Astrocyte of the cerebellum (primary cell): ENCODE data around the gene CYTH2.

Experiments
- DNase-seq: peaks from one replicate; pipeline ENCODE4 v3.0.0-alpha.2; 2011; ENCODE audit warnings: low read depth
- H3K4me3 ChIP-seq: 2 replicates; pipeline ENCODE4 v1.5.1; 2011; ENCODE audit warnings: mild to moderate bottlenecking, low read depth, low read length, moderate library complexity
- in situ Hi-C: cut with HindIII; loops from 2 replicates; pipeline ENCODE4 v1.10.0; 2017; ENCODE audit warnings: low sequenced_read_pairs
- TF ChIP-seq, protein P1 (sequence below): IDR thresholded peaks from 2 replicates; pipeline ENCODE4 v1.5.1; 2012; ENCODE audit warnings: low read length, low read depth, moderate library complexity, mild to moderate bottlenecking; ENCODE audit errors: missing control alignments

The CYTH2 gene, protein sequence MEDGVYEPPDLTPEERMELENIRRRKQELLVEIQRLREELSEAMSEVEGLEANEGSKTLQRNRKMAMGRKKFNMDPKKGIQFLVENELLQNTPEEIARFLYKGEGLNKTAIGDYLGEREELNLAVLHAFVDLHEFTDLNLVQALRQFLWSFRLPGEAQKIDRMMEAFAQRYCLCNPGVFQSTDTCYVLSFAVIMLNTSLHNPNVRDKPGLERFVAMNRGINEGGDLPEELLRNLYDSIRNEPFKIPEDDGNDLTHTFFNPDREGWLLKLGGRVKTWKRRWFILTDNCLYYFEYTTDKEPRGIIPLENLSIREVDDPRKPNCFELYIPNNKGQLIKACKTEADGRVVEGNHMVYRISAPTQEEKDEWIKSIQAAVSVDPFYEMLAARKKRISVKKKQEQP

DNA sequence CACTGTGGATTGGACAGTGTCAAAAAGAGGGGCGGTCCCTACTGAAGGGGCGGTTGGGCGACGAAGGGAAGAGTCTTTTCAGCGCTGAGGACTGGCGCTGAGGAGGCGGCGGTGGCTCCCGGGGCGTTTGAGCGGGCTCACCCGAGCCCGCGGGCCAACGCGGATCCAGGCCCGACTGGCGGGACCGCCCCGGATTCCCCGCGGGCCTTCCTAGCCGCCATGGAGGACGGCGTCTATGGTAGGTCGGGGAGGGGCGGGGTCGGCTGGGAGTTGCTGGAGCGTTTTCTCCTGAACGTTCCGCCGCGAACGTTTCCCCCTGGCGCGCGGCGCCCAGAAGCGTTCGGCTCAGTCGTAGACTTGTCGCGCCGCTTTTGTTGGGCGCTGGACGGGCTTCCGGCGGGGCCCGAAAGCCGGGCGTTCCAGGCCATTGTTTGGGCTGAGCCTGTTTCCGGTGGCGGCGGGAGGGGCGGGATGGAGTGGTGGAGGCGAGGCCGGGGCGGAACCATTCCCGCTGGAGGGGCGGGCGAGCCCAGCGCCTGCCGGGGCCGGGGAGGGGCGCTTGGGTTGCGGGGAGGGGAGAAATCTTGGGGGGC is at the start of gene CYTH2:
Gene CYTH2 (plus strand): TSS at position 81 of the 593 bp plus-strand sequence. CDS start 139 bp downstream, at position 220.
- in situ Hi-C loops = no loop called here
- peak within 1 kb of the TSS; percentile 94 for H3K4me3 ChIP-seq
- TF ChIP-seq, protein P1, sequence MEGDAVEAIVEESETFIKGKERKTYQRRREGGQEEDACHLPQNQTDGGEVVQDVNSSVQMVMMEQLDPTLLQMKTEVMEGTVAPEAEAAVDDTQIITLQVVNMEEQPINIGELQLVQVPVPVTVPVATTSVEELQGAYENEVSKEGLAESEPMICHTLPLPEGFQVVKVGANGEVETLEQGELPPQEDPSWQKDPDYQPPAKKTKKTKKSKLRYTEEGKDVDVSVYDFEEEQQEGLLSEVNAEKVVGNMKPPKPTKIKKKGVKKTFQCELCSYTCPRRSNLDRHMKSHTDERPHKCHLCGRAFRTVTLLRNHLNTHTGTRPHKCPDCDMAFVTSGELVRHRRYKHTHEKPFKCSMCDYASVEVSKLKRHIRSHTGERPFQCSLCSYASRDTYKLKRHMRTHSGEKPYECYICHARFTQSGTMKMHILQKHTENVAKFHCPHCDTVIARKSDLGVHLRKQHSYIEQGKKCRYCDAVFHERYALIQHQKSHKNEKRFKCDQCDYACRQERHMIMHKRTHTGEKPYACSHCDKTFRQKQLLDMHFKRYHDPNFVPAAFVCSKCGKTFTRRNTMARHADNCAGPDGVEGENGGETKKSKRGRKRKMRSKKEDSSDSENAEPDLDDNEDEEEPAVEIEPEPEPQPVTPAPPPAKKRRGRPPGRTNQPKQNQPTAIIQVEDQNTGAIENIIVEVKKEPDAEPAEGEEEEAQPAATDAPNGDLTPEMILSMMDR = no peak
- DNase-seq = peak; percentile 42

DNA sequence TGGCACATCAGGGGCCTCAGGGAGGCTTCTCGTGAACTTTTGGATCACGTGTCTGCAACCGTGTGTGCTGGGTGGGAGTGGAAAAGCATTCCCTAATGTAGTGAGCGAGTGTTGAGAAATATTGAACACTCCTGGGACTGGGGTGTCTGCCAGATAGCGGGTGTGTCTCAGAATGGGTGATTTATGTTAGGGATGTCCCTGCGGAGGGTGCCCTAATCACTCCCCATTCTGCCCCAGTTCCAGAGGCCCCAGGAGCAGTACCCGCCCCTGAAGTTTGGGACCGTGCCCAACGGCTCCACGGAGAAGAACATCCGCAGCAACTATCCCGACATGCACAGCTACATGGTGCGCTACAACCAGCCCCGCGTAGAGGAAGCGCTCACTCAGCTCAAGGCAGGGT is 47.6 kb upstream of the CYTH2 start:
- in situ Hi-C loops = no loop called here
- H3K4me3 ChIP-seq = no peak overlapping the region
- no peak for DNase-seq
- TF ChIP-seq, protein P1 = no peak

DNA sequence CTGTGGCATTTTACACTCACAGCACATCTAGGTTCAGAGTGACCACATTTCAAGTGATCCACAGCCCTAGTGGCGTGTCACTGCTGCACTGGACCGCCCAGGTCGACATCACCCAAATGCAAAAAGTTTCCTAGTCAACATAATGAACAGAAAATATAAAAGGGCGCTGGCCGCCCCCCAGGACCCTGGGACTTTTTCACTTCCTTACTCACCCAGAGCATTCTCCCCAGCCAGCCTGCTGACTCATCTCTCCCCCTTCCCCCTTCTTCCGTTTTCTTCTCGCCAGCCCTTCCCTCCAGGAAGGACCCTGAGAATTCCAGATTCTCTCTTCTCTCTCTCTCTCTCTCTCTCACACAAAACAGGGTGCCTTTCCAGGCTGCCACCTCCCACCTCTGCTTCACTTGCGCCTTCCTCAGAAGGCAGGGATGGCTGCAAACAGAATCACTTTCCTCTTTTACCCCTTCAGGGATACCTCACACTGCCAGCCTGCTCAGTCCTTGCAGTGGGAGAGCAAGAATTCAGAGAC is 44.4 kb upstream of the CYTH2 start:
- H3K4me3 ChIP-seq = no peak overlapping the region
- DNase-seq = no peak
- in situ Hi-C loops = no loop called here
- TF ChIP-seq, protein P1 = no peak

DNA sequence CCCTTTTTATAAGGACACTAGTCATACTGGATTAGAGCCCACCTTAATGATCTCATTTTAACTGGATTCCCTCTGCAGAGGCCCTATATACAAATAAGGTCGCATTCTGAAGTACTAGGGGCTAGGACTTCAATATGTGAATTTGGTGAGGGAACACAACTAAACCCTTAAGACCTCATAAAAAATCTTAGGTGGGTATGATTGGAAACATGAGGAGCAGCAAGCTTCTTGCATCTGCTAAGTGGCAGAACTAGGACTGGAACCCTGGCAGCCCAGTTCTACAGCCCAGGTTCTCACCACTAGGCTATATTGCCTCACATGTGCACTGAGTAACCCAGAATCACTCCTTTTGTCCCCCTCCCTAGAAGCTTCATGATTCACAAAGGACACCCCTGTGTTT is 40.5 kb upstream of the CYTH2 start:
- no peak overlapping the region for H3K4me3 ChIP-seq
- no peak for DNase-seq
- in situ Hi-C loops = no loop called here
- TF ChIP-seq, protein P1 = no peak

DNA sequence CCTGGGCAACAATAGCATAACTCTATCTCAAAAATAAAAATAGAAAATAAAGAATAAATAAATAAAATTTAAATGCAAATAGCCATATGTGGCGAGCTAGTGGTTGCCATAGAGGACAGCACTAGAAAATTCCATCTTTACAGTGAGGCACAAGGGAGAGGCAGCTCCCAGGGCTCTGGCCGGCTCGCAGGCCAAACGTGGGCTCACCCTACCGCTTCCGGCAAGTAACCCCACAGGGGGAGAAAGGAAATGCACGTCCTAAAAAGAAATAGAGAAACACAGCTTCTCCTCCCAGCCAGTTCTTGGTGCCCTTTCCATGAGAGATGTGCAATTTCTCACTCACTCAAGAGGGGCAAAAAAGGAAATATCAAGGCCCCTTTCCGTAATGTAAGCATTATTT is 35.8 kb upstream of the CYTH2 start:
- H3K4me3 ChIP-seq = no peak overlapping the region
- DNase-seq = no peak
- TF ChIP-seq, protein P1 = no peak
- in situ Hi-C loops = no loop called here

DNA sequence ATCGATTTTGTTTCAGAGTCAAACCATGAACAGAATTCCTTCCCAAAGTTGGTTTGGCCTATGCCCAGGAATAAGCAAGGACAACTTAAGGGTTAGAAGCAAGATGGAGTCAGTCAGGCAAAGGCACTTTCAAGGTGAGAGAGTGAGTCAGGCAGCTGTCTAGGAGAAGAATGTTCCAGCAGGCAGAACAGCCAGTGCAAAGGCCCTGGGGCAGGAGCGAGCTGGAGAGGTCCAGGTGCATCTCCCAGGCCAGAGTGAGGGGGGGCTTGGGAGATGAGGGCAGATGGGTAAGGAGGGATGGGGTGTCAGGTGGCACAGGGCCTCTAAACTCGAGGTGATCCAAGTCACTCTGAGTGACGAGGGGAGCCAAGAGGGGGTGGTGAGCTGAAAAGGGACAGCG is 32.6 kb upstream of the CYTH2 start:
- no peak overlapping the region for H3K4me3 ChIP-seq
- DNase-seq = no peak
- TF ChIP-seq, protein P1 = no peak
- in situ Hi-C loops = no loop called here
